T47D (cell line): ENCODE results near the gene FUT6.

Experiments used
- DNase-seq, 2 experiments: peaks; one replicate each; pipeline versions ENCODE4 v3.0.0 to v3.0.0-alpha.2; 2011 to 2012; ENCODE audit warnings: low read depth in 1 of 2, low spot score in 1 of 2
- JUND ChIP-seq: IDR thresholded peaks from 2 replicates; pipeline ENCODE4 v1.6.1; 2012; ENCODE audit warnings: low read depth
- in situ Hi-C: cut with HindIII; loops from 2 replicates; pipeline ENCODE4 v1.10.0; 2016; ENCODE audit warnings: low sequenced_read_pairs, low pct_unique_long_range_greater_than_20kb

Gene FUT6

GRCh38 chr19:5803752-5804515 lies 35.6 kb downstream of the FUT6 start:
- in situ Hi-C loops: no loop called here
- TF ChIP-seq JUND: no peak
- peak; percentile 90 to 97 for DNase-seq

GRCh38 chr19:5803441-5803751 lies 36.1 kb downstream of the FUT6 start:
- in situ Hi-C loops: no loop called here
- no peak for TF ChIP-seq JUND

GRCh38 chr19:5801796-5802619 lies 37.5 kb downstream of the FUT6 start:
- no peak for TF ChIP-seq JUND
- no peak for DNase-seq
- in situ Hi-C loops: no loop called here

More at GRCh38 chr19:5803441-5803751, 36.1 kb downstream of the FUT6 start:
- no peak for DNase-seq

- in situ Hi-C loops: no loop called here
- no peak for TF ChIP-seq JUND
- DNase-seq: no peak
Measured at GRCh38 chr19:5800361-5801270, 38.9 kb downstream of the FUT6 start.

GRCh38 chr19:5799247-5800241 lies 40.0 kb downstream of the FUT6 start:
- no peak for TF ChIP-seq JUND
- in situ Hi-C loops: no loop called here
- DNase-seq: no peak

GRCh38 chr19:5798244-5798643 lies 41.3 kb downstream of the FUT6 start:
- TF ChIP-seq JUND: no peak
- in situ Hi-C loops: no loop called here
- DNase-seq: no peak

GRCh38 chr19:5795382-5795919 lies 44.1 kb downstream of the FUT6 start:
- no peak for TF ChIP-seq JUND
- in situ Hi-C loops: no loop called here
- DNase-seq: no peak

GRCh38 chr19:5793188-5793587 lies 46.3 kb downstream of the FUT6 start:
- DNase-seq: no peak
- TF ChIP-seq JUND: no peak
- in situ Hi-C loops: no loop called here

- no peak for DNase-seq
- no peak for TF ChIP-seq JUND
- in situ Hi-C loops: no loop called here
Measured at GRCh38 chr19:5792224-5792623, 47.3 kb downstream of the FUT6 start.

GRCh38 chr19:5790559-5791520 lies 48.7 kb downstream of the FUT6 start, which contains the start of gene DUS3L:
DUS3L (minus strand) TSS chr19:5791163; CDS start chr19:5791141, 22 bp downstream.
- in situ Hi-C loops: no loop called here
- peak; percentile 98 for DNase-seq
- TF ChIP-seq JUND: no peak
